Measurements from ENCODE around the gene MAP2.

The MAP2 gene

DNA sequence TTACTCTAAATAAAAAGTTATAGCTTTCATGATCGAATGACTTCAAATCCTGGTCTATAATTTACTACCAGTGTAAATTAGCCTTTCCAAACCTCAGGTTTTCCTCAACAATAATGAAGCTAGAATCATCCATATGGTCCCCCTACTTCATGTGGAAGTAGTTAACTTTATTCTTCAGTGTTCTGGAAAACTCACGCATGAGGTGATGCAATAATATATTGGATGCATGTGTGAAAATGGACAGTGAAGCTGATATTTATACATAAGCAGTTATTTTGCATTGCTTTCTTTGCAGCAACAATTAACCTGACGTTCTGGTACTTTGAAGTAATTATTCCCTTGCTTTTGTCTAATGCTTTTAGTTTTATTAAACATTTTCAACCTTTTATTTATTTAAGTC lies 329.2 kb downstream of the MAP2 start:
- no peak for DNase-seq

GRCh38 chr2:209757163-209757562 lies 333.3 kb downstream of the MAP2 start:
- no peak for DNase-seq

- no peak for DNase-seq
These were observed 337.7 kb downstream of the MAP2 start for GRCh38 chr2:209761566-209761965.

DNA sequence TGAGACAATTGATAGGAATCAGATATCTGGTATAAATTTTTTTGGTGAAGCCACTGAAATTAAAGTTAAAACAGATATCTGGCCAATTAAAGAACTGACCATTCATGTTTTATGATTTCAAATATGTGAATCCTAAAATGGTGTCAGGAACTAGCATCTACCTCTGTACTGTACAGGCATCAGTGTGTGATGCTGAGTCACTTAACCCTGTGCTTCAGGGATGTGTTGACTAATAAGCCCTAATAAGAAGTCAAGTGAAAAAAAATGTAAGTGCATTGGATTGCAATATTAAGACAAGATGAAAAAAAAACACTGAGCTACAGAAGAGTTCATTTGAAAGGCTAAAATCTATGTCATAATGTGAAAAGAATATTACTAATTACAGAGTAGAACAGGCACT lies 338.7 kb downstream of the MAP2 start:
- no peak for DNase-seq

GRCh38 chr2:209763106-209763505 lies 339.3 kb downstream of the MAP2 start:
- DNase-seq: no peak

- no peak for DNase-seq
These were observed 342.8 kb downstream of the MAP2 start for GRCh38 chr2:209766613-209767012.

DNA sequence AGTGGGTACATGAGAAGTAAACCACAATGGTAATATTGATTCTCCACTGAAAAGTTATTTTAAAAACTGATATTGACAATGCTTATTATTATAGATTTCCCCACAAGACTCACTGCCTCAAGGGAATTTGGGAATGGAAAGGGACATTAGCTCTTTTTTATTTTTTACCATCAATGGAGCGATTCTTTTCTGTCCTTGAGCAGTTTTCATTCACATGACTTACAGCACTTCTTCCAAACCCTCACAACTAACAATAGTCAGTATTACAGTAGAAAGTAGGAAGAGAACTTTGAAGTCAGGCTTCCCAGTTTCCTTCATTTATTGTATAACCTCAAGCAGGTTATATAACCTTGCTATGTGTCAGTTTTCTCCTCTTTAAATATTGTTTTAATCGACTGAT lies 343.5 kb downstream of the MAP2 start:
- DNase-seq: no peak

GRCh38 chr2:209768557-209768956 lies 344.7 kb downstream of the MAP2 start:
- DNase-seq: no peak

DNA sequence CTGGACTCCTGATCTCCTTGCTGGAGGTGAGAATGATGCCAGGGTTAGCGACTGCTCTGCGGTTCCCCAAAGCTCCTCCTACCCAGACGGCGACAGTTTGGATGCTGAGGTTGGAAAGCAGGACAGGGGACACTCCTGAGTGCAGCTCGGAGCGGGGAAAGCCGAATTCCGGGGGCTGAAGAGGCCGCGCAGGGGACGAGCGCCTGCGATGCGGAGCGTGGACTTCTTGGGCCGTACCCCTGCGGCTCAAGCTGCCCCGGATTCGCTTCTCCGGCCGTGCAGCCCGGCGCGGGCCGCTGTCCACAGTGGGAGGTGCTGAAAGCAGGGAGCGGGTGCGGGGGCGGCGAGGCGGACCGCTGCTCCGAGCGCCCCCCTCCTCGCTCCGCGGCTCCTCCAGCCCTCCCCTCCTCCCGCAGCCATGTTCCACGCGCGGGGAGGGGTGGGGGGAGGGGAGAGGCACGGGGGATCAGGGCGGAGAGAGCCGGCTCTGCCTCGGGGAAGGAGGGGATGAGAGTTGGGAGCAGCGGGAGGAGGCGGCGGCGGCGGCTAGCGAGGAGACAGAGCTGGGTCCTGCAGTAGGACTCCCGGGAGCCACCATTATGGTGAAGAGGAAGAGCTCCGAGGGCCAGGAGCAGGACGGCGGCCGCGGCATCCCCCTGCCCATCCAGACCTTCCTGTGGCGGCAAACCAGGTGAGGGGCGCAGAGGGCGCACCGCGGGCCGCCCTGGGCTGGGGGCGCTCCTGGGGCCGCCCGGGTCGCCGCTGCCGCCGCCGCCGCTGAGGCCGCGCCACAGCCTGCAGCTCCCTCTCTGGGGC lies 347.8 kb downstream of the MAP2 start, which contains the start of gene UNC80:
Gene UNC80, plus strand, starts transcription at position 359 of the 816 bp plus-strand sequence. Its CDS starts 241 bp downstream, at position 600.
- DNase-seq: peak; percentile 92

GRCh38 chr2:209772290-209772685 lies 348.4 kb downstream of the MAP2 start:
- no peak for DNase-seq

- DNase-seq: no peak
These were observed 349.5 kb downstream of the MAP2 start for GRCh38 chr2:209773377-209773776.
